DOHH2 (cell line): ENCODE results near the gene TBC1D22A.

Experiments
- H3F3A ChIP-seq: fragments of 200-600 bp; sonication (generic), shearing (Covaris generic); 2 replicates; pipeline ENCODE4 v1.6.0; 2016; ENCODE audit warnings: antibody characterized with exemption, mild to moderate bottlenecking; ENCODE audit not compliant: control insufficient read depth, insufficient read depth
- H3K27ac ChIP-seq: fragments of 200-600 bp; sonication (generic); 2 replicates; pipeline ENCODE4 v1.5.1; 2014; ENCODE audit warnings: low read depth, mild to moderate bottlenecking, low read length, moderate library complexity
- H3K27me3 ChIP-seq: fragments of 200-600 bp; sonication (generic); 2 replicates; pipeline ENCODE4 v1.6.1; 2014; ENCODE audit warnings: mild to moderate bottlenecking, low read length, mixed read lengths; ENCODE audit not compliant: control insufficient read depth
- H3K36me3 ChIP-seq: fragments of 200-600 bp; sonication (generic); 2 replicates; pipeline ENCODE4 v1.6.1; 2014; ENCODE audit warnings: mild to moderate bottlenecking, low read length, moderate library complexity, mixed read lengths; ENCODE audit not compliant: control insufficient read depth
- H3K4me1 ChIP-seq: fragments of 200-600 bp; sonication (generic); 2 replicates; pipeline ENCODE4 v1.6.1; 2014; ENCODE audit warnings: mild to moderate bottlenecking, low read length, mixed read lengths; ENCODE audit not compliant: control insufficient read depth
- H3K4me2 ChIP-seq: fragments of 200-600 bp; sonication (generic); 2 replicates; pipeline ENCODE4 v1.6.0; 2014; ENCODE audit warnings: mild to moderate bottlenecking, low read length, moderate library complexity
- H3K4me3 ChIP-seq: fragments of 200-600 bp; sonication (generic); 2 replicates; pipeline ENCODE4 v1.5.1; 2014; ENCODE audit warnings: mild to moderate bottlenecking, low read length, mixed read lengths
- H3K79me2 ChIP-seq: fragments of 200-600 bp; sonication (generic); 2 replicates; pipeline ENCODE4 v1.6.1; 2014; ENCODE audit warnings: mild to moderate bottlenecking, low read length, mixed read lengths; ENCODE audit not compliant: control insufficient read depth
- H3K9me2 ChIP-seq: fragments of 200-600 bp; sonication (generic); replicated peaks from 2 replicates; pipeline ENCODE4 v1.6.1; 2014; ENCODE audit warnings: mild to moderate bottlenecking, low read length, mixed read lengths; ENCODE audit not compliant: control insufficient read depth
- H3K9me3 ChIP-seq: fragments of 200-600 bp; sonication (generic); 2 replicates; pipeline ENCODE4 v1.6.1; 2014; ENCODE audit warnings: antibody characterized with exemption, low read length, mixed read lengths; ENCODE audit not compliant: control insufficient read depth, insufficient read depth
- H4K20me1 ChIP-seq: fragments of 200-600 bp; sonication (generic); 2 replicates; pipeline ENCODE4 v1.6.0; 2014; ENCODE audit warnings: low read depth, mild to moderate bottlenecking, antibody characterized with exemption, low read length, moderate library complexity; ENCODE audit not compliant: control insufficient read depth, insufficient read depth
- CTCF ChIP-seq: fragments of 200-600 bp; sonication (generic); IDR thresholded peaks from one replicate; pipeline ENCODE4 v1.5.1; 2014; ENCODE audit warnings: antibody characterized with exemption, mild to moderate bottlenecking, low read depth, low read length; ENCODE audit not compliant: poor library complexity, severe bottlenecking
- EZH2phosphoT487 ChIP-seq: fragments of 200-600 bp; sonication (generic); IDR thresholded peaks from 2 replicates; pipeline ENCODE4 v1.6.1; 2017; ENCODE audit warnings: borderline replicate concordance, mild to moderate bottlenecking, antibody characterized with exemption, low read length, moderate library complexity, mixed read lengths

The TBC1D22A gene

GRCh38 chr22:47057916-47058585 is 295.6 kb downstream of the TBC1D22A start:
- Histone ChIP-seq H4K20me1 (no peaks in the 10 kb centered on the region), H3K79me2 (peaks cover 3% of the 10 kb centered on the region; the same call in 1 of the 2 replicates), H3F3A (0 out of 2 replicates have a peak, but pooled peaks cover 2% of the 10 kb centered on the region), H3K4me2 (peak overlapping the region; percentile 68), H3K4me1 (peaks cover 32% of the 10 kb centered on the region), H3K9me3 (no peaks in the 10 kb centered on the region), H3K27ac (no peak overlapping the region), H3K27me3 (no peaks in the 10 kb centered on the region), H3K36me3 (peaks cover 47% of the 10 kb centered on the region), H3K9me2 (no peaks in the 10 kb centered on the region), H3K4me3 (peak overlapping the region; percentile 52; the same call in 1 of the 2 replicates)
- TF ChIP-seq CTCF (no peak), EZH2phosphoT487 (no peak)

- Histone ChIP-seq H4K20me1 (no peaks in the 10 kb centered on the region), H3K27me3 (no peaks in the 10 kb centered on the region), H3K9me2 (no peaks in the 10 kb centered on the region), H3K4me2 (peak overlapping the region; percentile 68), H3K4me1 (peaks cover 32% of the 10 kb centered on the region), H3K27ac (peak overlapping the region; percentile 74), H3K9me3 (no peaks in the 10 kb centered on the region), H3K79me2 (peaks cover 3% of the 10 kb centered on the region; the same call in 1 of the 2 replicates), H3K4me3 (peak overlapping the region; percentile 52), H3F3A (0 out of 2 replicates have a peak, but pooled peaks cover 2% of the 10 kb centered on the region), H3K36me3 (peaks cover 40% of the 10 kb centered on the region)
- TF ChIP-seq CTCF: no peak
- no peak for TF ChIP-seq EZH2phosphoT487
Measured at GRCh38 chr22:47059076-47059475, 296.6 kb downstream of the TBC1D22A start.

GRCh38 chr22:47059701-47060161 is 297.3 kb downstream of the TBC1D22A start:
- Histone ChIP-seq H3K4me2 (peak overlapping the region; percentile 68), H3K9me3 (no peaks in the 10 kb centered on the region)

More at GRCh38 chr22:47059701-47060161, 297.3 kb downstream of the TBC1D22A start:
- no peaks in the 10 kb centered on the region for H4K20me1 ChIP-seq
- H3K27ac ChIP-seq: peak overlapping the region; percentile 74
- H3K79me2 ChIP-seq: peaks cover 3% of the 10 kb centered on the region; the same call in 1 of the 2 replicates
- no peak for TF ChIP-seq EZH2phosphoT487
- TF ChIP-seq CTCF: no peak
- peak overlapping the region; percentile 52 for H3K4me3 ChIP-seq
- no peaks in the 10 kb centered on the region for H3K9me2 ChIP-seq
- H3F3A ChIP-seq: 0 out of 2 replicates have a peak, but pooled peaks cover 2% of the 10 kb centered on the region
- H3K36me3 ChIP-seq: peaks cover 40% of the 10 kb centered on the region
- peaks cover 32% of the 10 kb centered on the region for H3K4me1 ChIP-seq
- H3K27me3 ChIP-seq: no peaks in the 10 kb centered on the region
